CD4-positive, alpha-beta T cell treated with Interleukin-15 for 4 hours (primary cell): ENCODE results near the gene DNAH10.

Experiments
- DNase-seq: peaks from one replicate; pipeline ENCODE4 v3.0.0-alpha.2; 2020; ENCODE audit warnings: low spot score

Gene DNAH10

GRCh38 chr12:123846340-123846739 lies 84.2 kb downstream of the DNAH10 start:
- no peak for DNase-seq

GRCh38 chr12:123847019-123847418 lies 84.9 kb downstream of the DNAH10 start:
- no peak for DNase-seq

- DNase-seq: no peak
Observed at GRCh38 chr12:123847876-123848275, 85.8 kb downstream of the DNAH10 start.

GRCh38 chr12:123849517-123849916 lies 87.4 kb downstream of the DNAH10 start:
- DNase-seq: no peak

GRCh38 chr12:123850246-123851134 lies 88.4 kb downstream of the DNAH10 start:
- DNase-seq: no peak

- no peak for DNase-seq
Observed at GRCh38 chr12:123853396-123854070, 91.4 kb downstream of the DNAH10 start.

- DNase-seq: no peak
Observed at GRCh38 chr12:123854232-123854631, 92.1 kb downstream of the DNAH10 start.

GRCh38 chr12:123854918-123855317 lies 92.8 kb downstream of the DNAH10 start:
- DNase-seq: no peak

GRCh38 chr12:123856681-123857080 lies 94.6 kb downstream of the DNAH10 start:
- no peak for DNase-seq

- no peak for DNase-seq
Observed at GRCh38 chr12:123858176-123858575, 96.1 kb downstream of the DNAH10 start.

- no peak for DNase-seq
Observed at GRCh38 chr12:123859035-123859434, 96.9 kb downstream of the DNAH10 start.

GRCh38 chr12:123860377-123860776 lies 98.3 kb downstream of the DNAH10 start:
- no peak for DNase-seq

GRCh38 chr12:123861392-123861791 lies 99.3 kb downstream of the DNAH10 start:
- no peak for DNase-seq

GRCh38 chr12:123867141-123867540 lies 105.0 kb downstream of the DNAH10 start:
- no peak for DNase-seq

- DNase-seq: no peak
Observed at GRCh38 chr12:123868791-123869190, 106.7 kb downstream of the DNAH10 start.

GRCh38 chr12:123873793-123874192 lies 111.7 kb downstream of the DNAH10 start:
- DNase-seq: no peak

GRCh38 chr12:123877968-123878367 lies 115.9 kb downstream of the DNAH10 start:
- DNase-seq: no peak

GRCh38 chr12:123879101-123879500 lies 117.0 kb downstream of the DNAH10 start:
- DNase-seq: no peak

GRCh38 chr12:123879691-123880090 lies 117.6 kb downstream of the DNAH10 start:
- DNase-seq: no peak

- no peak for DNase-seq
Observed at GRCh38 chr12:123882161-123882705, 120.1 kb downstream of the DNAH10 start.

GRCh38 chr12:123886258-123886657 lies 124.2 kb downstream of the DNAH10 start:
- DNase-seq: no peak

- DNase-seq: no peak
Observed at GRCh38 chr12:123886931-123887582, 125.0 kb downstream of the DNAH10 start.

- DNase-seq: no peak
Observed at GRCh38 chr12:123888989-123889388, 126.9 kb downstream of the DNAH10 start.
